GM23248 (cell line): ENCODE data around the gene GPC3. TPM values are rescaled to one million over a fixed set of nuclear protein-coding genes. Genes with fewer than 3 reads are reported as not detected.
A peak's percentile ranks its signal among the peaks of the same experiment; 100 is the strongest.

Experiments used
- DNase-seq: peaks from one replicate; pipeline ENCODE4 v3.0.0-alpha.2; 2015
- H2AFZ ChIP-seq: fragments of 200-600 bp; sonication (generic); 2 replicates; pipeline ENCODE4 v1.6.1; 2016; ENCODE audit warnings: antibody characterized with exemption
- H3F3A ChIP-seq: fragments of 200-600 bp; sonication (generic); 2 replicates; pipeline ENCODE4 v1.6.1; 2016; ENCODE audit warnings: mild to moderate bottlenecking, antibody characterized with exemption, mixed run types; ENCODE audit not compliant: insufficient read depth
- H3K27ac ChIP-seq: fragments of 200-600 bp; sonication (generic); 2 replicates; pipeline ENCODE4 v1.5.1; 2016; ENCODE audit warnings: mild to moderate bottlenecking
- H3K27me3 ChIP-seq: fragments of 200-600 bp; sonication (generic); replicated peaks from 2 replicates; pipeline ENCODE4 v1.6.1; 2016; ENCODE audit warnings: mild to moderate bottlenecking; ENCODE audit not compliant: insufficient read depth
- H3K36me3 ChIP-seq: fragments of 200-600 bp; sonication (generic); 2 replicates; pipeline ENCODE4 v1.6.1; 2016; ENCODE audit warnings: low read depth, mild to moderate bottlenecking
- H3K4me1 ChIP-seq: fragments of 200-600 bp; sonication (generic); 2 replicates; pipeline ENCODE4 v1.6.1; 2016; ENCODE audit warnings: mild to moderate bottlenecking; ENCODE audit not compliant: insufficient read depth
- H3K4me2 ChIP-seq: fragments of 200-600 bp; sonication (generic); one replicate; pipeline ENCODE4 v1.6.1; 2016; ENCODE audit warnings: mild to moderate bottlenecking; ENCODE audit not compliant: unreplicated experiment
- H3K4me3 ChIP-seq: fragments of 200-600 bp; sonication (generic); 2 replicates; pipeline ENCODE4 v1.5.1; 2016; ENCODE audit warnings: mild to moderate bottlenecking
- H3K79me2 ChIP-seq: fragments of 200-600 bp; sonication (generic); 2 replicates; pipeline ENCODE4 v1.6.1; 2016; ENCODE audit warnings: mild to moderate bottlenecking; ENCODE audit not compliant: insufficient read depth
- H3K9ac ChIP-seq: fragments of 200-600 bp; sonication (generic); 2 replicates; pipeline ENCODE4 v1.6.1; 2016; ENCODE audit warnings: mild to moderate bottlenecking
- H3K9me2 ChIP-seq: fragments of 200-600 bp; sonication (generic); 2 replicates; pipeline ENCODE4 v1.6.1; 2016; ENCODE audit warnings: mixed run types, mild to moderate bottlenecking, moderate library complexity; ENCODE audit not compliant: insufficient read depth
- H3K9me3 ChIP-seq: fragments of 200-600 bp; sonication (generic); one replicate; pipeline ENCODE4 v1.6.1; 2017; ENCODE audit warnings: low read depth
- H4K20me1 ChIP-seq: fragments of 200-600 bp; sonication (generic); 2 replicates; pipeline ENCODE4 v1.6.0; 2016; ENCODE audit not compliant: insufficient read depth
- EZH2 ChIP-seq: fragments of 200-600 bp; sonication (generic); IDR thresholded peaks from 2 replicates; pipeline ENCODE4 v1.6.1; 2018; ENCODE audit warnings: antibody characterized with exemption, mild to moderate bottlenecking; ENCODE audit not compliant: insufficient read depth, poor library complexity, severe bottlenecking
- EZH2phosphoT487 ChIP-seq: fragments of 200-600 bp; sonication (generic); IDR thresholded peaks from 2 replicates; pipeline ENCODE4 v1.6.1; 2018; ENCODE audit warnings: antibody characterized with exemption, moderate library complexity, mild to moderate bottlenecking, low read depth; ENCODE audit not compliant: insufficient read depth
- WGBS, 2 experiments: methylation state at CpG; one replicate each; pipeline ENCODE4 v1.1.6; 2015 to 2017; ENCODE audit warnings: low lambda C conversion rate in 2 of 2, low coverage in 1 of 2; ENCODE audit errors: missing lambda C conversion rate in 2 of 2; 5-methylcytosine and 5-hydroxymethylcytosine counted together
- in situ Hi-C: fragments of 300-500 bp; cut with MboI; formaldehyde crosslinking; loops from 2 replicates; pipeline ENCODE4 v1.15.0; 2020
- polyA plus RNA-seq: library from polyadenylated mRNA; unstranded; fragments of >200 nt; fragmentation: Nextera tagmentation; extraction: Ambion mirVana; gene quantifications from 2 replicates; pipeline ENCODE4 v1.2.1, GENCODE V29; 2016
- total RNA-seq: library from RNA; depleted of rRNA; stranded (reverse); fragments of >200 nt; shearing (Covaris generic); gene quantifications from 2 replicates; pipeline ENCODE4 v1.2.3, GENCODE V29; 2014

Gene GPC3
- total and polyA plus RNA-seq, 2 experiments from 2014 or later = not detected

DNA sequence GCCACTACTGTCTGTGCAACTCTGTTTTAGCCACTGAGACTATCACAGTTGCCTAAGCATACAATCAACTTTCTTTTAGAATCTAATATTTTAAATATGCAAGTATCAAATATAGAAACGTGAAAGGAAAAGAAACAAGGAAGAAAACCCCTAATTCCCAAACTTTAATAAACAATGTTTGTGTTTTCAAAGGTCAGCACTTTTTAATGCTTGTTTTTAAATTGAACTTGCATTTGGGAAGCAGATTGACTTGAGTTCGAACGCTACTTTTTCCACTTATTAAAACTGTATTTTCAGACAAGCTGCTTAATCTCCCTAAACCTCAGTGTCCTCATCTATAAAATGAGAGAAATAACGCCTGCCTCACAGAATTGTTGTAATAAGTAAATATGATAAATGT lies 384.3 kb downstream of the GPC3 start:
- Histone ChIP-seq H3K9me2 (no peaks in the 10 kb centered on the region), H3K9me3 (no peaks in the 10 kb centered on the region), H3K27me3 (no peaks in the 10 kb centered on the region), H3K36me3 (no peaks in the 10 kb centered on the region), H3K4me3 (no peak overlapping the region), H3K79me2 (no peaks in the 10 kb centered on the region), H3K9ac (no peak overlapping the region), H3K4me2 (no peak overlapping the region), H4K20me1 (no peaks in the 10 kb centered on the region), H2AFZ (no peak overlapping the region), H3K27ac (no peak overlapping the region), H3K4me1 (no peaks in the 10 kb centered on the region), H3F3A (no peaks in the 10 kb centered on the region)
- no peak for DNase-seq
- 71 to 75% methylated on average over 4 of the region's 4 CpGs for WGBS, 2 experiments
- in situ Hi-C loops = no loop called here
- TF ChIP-seq EZH2phosphoT487 = no peak
- TF ChIP-seq EZH2 = no peak

DNA sequence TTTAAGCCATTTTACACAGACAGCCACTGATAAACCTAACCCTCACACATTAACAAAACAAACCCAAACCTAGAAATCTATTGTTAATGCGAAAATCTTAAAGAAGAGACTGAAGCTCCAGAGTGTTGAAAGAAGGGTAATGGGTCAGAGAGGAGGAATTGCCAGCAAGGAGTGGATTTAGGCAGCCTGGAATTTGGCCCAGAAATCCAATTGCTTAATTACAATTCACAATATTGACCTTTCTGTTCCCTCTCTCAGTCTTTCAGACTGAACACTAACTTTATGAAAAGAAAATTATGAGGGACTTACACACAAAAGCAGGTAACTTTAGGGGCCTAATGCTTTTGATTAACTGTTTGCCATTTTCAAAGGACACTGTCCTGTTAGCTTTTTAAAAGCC lies 384.9 kb downstream of the GPC3 start:
- Histone ChIP-seq H4K20me1 (no peaks in the 10 kb centered on the region), H3K27me3 (no peaks in the 10 kb centered on the region), H3K79me2 (no peaks in the 10 kb centered on the region), H3K4me1 (no peaks in the 10 kb centered on the region), H3K4me2 (no peak overlapping the region), H3K27ac (no peak overlapping the region), H3F3A (no peaks in the 10 kb centered on the region), H3K9me2 (no peaks in the 10 kb centered on the region), H2AFZ (no peak overlapping the region), H3K36me3 (no peaks in the 10 kb centered on the region), H3K4me3 (no peak overlapping the region), H3K9ac (no peak overlapping the region), H3K9me3 (no peaks in the 10 kb centered on the region)
- in situ Hi-C loops = no loop called here
- DNase-seq = no peak
- WGBS, 2 experiments = 88 to 100% methylated on average over 1 of the region's 1 CpG
- TF ChIP-seq EZH2phosphoT487 (no peak), EZH2 (no peak)

DNA sequence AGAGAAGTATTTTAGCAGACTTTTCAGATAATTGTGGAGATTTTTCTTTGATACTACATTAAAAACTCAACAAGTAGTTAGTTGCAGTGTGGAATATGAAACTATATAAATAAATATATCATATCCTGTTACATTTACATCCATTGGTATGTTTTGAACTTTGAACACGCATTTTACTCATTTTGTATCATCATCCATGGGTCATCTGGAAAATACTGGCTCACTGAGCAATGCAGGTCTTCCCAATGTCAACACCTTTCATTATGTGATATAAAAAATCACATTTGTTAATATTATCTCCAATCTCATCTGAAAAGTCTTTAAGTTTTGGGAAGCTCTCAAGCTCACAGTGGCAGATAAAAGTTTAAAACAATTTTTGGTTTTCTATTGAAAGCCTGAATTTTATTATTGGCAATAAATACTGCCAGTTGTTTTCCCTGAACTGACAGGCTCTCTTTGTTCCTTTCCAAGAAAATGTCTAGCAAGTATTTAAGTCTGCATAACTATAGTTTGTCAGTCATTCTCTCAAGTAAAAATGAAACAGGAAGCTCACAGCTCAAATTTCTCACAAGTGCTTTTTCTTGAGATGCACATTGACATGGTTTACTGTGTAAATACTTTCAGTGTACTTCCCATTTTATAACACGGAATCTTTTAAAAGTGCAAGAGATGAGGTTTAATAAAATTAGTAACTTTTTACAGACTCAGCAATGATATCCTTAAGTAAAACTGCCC lies 386.6 kb downstream of the GPC3 start:
- Histone ChIP-seq H3F3A (no peaks in the 10 kb centered on the region), H3K27ac (no peak overlapping the region), H3K9me2 (no peaks in the 10 kb centered on the region), H3K4me2 (no peak overlapping the region), H3K9ac (no peak overlapping the region), H3K79me2 (no peaks in the 10 kb centered on the region), H3K36me3 (no peaks in the 10 kb centered on the region), H3K4me3 (no peak overlapping the region), H3K9me3 (no peaks in the 10 kb centered on the region), H2AFZ (no peak overlapping the region), H3K27me3 (no peaks in the 10 kb centered on the region), H3K4me1 (no peaks in the 10 kb centered on the region), H4K20me1 (no peaks in the 10 kb centered on the region)
- TF ChIP-seq EZH2phosphoT487 = no peak
- in situ Hi-C loops = no loop called here
- DNase-seq = no peak
- WGBS, 2 experiments = 26 to 46% methylated on average over 2 of the region's 2 CpGs

DNA sequence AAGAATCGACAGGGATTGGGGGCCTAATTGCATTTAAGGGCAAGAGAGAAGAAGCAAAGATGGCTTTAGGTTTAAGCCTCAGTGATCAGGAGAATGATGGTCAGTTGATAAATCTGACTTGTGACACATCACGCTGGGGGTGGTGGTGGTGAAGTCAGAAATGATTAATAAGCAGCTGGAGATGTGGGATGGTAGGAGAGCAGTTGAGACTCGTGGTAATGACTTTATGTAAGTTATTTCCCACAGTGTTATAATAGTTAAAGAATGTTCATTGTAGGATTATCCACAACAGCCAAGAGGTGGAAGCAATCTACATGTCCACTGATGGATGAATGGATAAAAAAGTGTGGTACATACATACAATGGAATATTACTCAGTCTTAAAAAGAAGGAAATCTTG lies 391.2 kb downstream of the GPC3 start:
- Histone ChIP-seq H3K27me3 (no peaks in the 10 kb centered on the region), H3F3A (no peaks in the 10 kb centered on the region), H3K9me2 (no peaks in the 10 kb centered on the region), H3K4me3 (no peak overlapping the region), H3K4me1 (no peaks in the 10 kb centered on the region), H3K79me2 (no peaks in the 10 kb centered on the region), H3K9ac (no peak overlapping the region), H2AFZ (no peak overlapping the region), H4K20me1 (no peaks in the 10 kb centered on the region), H3K4me2 (no peak overlapping the region), H3K9me3 (no peaks in the 10 kb centered on the region), H3K36me3 (no peaks in the 10 kb centered on the region), H3K27ac (no peak overlapping the region)
- TF ChIP-seq EZH2phosphoT487 = no peak
- TF ChIP-seq EZH2 = no peak
- in situ Hi-C loops = no loop called here
- DNase-seq = peak; percentile 22
- WGBS, 2 experiments = 51 to 52% methylated on average over 3 of the region's 3 CpGs

DNA sequence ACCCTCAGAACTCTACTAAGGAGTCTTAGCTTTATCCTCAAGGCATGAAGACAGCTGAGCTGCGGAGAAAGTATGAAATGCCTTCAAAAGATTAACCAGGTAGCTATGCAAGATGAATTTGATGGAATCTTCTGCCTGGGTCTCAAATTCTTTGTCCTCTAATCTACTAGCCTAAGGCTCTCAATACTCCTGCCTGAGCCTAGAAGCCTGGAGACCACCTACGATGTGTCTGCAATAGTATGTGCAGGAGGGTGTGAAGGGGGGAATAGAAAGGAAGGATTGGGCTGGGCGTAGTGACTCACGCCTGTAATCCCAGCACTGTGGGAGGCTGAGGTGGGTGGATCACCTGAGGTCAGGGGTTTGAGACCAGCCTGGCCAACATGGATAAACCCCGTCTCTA lies 391.9 kb downstream of the GPC3 start:
- TF ChIP-seq EZH2phosphoT487 = no peak
- TF ChIP-seq EZH2 = no peak
- Histone ChIP-seq H3K4me3 (no peak overlapping the region), H3K27me3 (no peaks in the 10 kb centered on the region), H2AFZ (no peak overlapping the region), H3K36me3 (no peaks in the 10 kb centered on the region), H3K27ac (no peak overlapping the region), H4K20me1 (no peaks in the 10 kb centered on the region), H3K4me2 (no peak overlapping the region), H3K9ac (no peak overlapping the region), H3K4me1 (no peaks in the 10 kb centered on the region), H3K79me2 (no peaks in the 10 kb centered on the region), H3K9me2 (no peaks in the 10 kb centered on the region), H3F3A (no peaks in the 10 kb centered on the region), H3K9me3 (no peaks in the 10 kb centered on the region)
- WGBS, 2 experiments = 90% methylated on average over 2 to 5 of the region's 5 CpGs
- DNase-seq = no peak
- in situ Hi-C loops = no loop called here
